HL-60 (cell line): ENCODE data around the gene DBR1.

Experiments used
- GABPA ChIP-seq: IDR thresholded peaks from 2 replicates; pipeline ENCODE4 v1.6.1; 2012; ENCODE audit warnings: low read depth
- POLR2AphosphoS5 ChIP-seq: IDR thresholded peaks from 2 replicates; pipeline ENCODE4 v1.6.1; 2012; ENCODE audit warnings: low read depth
- SPI1 ChIP-seq: IDR thresholded peaks from 2 replicates; pipeline ENCODE4 v1.6.1; 2012; ENCODE audit warnings: low read depth, mild to moderate bottlenecking, borderline replicate concordance
- TF ChIP-seq, protein P1 (sequence below): IDR thresholded peaks from one replicate; pipeline ENCODE4 v1.5.1; 2011; ENCODE audit warnings: low read length, control low read depth, inconsistent platforms; ENCODE audit not compliant: insufficient read depth
- TF ChIP-seq, protein P2 (sequence below): IDR thresholded peaks from 2 replicates; pipeline ENCODE4 v1.6.1; 2012; ENCODE audit warnings: low read depth; ENCODE audit not compliant: insufficient replicate concordance

DNA sequence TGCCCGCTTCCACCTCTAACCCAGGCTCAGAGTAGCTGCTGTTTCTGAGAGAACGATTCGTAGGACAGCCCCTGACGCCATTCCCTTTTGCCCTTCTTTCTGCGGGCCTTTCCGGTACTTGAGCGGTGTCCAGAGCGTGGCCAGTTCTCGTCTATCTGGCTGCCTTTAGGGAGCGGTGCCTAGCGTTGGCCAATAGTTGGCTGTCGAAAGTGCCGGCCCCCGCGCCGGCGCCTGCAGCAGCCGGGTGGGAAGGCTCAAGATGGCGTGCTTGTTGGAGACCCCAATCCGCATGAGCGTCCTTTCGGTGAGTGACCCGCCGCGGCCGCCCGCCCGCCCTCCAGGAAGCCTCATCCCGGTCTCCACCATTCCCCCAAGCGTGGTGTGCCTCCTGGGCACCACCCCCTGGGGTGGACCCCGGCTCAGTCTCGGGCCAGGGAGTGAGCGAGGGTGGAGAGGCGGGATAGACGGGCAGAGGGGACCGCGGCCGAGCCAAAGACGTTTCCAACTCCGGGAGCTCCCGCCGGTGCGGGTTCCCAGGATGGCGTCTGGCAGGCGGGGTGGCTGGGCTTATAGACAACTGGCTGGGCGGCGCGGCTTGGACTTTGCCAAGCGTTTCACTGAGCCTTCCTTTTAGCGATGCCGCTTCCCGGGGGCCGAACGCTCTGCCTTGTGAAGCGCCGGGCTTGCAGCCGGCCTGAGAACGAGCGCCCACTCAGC is 12.7 kb upstream of the DBR1 start, which contains the start of gene ARMC8:
- TF ChIP-seq, protein P1, sequence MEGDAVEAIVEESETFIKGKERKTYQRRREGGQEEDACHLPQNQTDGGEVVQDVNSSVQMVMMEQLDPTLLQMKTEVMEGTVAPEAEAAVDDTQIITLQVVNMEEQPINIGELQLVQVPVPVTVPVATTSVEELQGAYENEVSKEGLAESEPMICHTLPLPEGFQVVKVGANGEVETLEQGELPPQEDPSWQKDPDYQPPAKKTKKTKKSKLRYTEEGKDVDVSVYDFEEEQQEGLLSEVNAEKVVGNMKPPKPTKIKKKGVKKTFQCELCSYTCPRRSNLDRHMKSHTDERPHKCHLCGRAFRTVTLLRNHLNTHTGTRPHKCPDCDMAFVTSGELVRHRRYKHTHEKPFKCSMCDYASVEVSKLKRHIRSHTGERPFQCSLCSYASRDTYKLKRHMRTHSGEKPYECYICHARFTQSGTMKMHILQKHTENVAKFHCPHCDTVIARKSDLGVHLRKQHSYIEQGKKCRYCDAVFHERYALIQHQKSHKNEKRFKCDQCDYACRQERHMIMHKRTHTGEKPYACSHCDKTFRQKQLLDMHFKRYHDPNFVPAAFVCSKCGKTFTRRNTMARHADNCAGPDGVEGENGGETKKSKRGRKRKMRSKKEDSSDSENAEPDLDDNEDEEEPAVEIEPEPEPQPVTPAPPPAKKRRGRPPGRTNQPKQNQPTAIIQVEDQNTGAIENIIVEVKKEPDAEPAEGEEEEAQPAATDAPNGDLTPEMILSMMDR = no peak
- TF ChIP-seq GABPA (no peak), SPI1 (no peak), POLR2AphosphoS5 (peak; percentile 61; the same call in 1 of the 2 replicates)
- TF ChIP-seq, protein P2, sequence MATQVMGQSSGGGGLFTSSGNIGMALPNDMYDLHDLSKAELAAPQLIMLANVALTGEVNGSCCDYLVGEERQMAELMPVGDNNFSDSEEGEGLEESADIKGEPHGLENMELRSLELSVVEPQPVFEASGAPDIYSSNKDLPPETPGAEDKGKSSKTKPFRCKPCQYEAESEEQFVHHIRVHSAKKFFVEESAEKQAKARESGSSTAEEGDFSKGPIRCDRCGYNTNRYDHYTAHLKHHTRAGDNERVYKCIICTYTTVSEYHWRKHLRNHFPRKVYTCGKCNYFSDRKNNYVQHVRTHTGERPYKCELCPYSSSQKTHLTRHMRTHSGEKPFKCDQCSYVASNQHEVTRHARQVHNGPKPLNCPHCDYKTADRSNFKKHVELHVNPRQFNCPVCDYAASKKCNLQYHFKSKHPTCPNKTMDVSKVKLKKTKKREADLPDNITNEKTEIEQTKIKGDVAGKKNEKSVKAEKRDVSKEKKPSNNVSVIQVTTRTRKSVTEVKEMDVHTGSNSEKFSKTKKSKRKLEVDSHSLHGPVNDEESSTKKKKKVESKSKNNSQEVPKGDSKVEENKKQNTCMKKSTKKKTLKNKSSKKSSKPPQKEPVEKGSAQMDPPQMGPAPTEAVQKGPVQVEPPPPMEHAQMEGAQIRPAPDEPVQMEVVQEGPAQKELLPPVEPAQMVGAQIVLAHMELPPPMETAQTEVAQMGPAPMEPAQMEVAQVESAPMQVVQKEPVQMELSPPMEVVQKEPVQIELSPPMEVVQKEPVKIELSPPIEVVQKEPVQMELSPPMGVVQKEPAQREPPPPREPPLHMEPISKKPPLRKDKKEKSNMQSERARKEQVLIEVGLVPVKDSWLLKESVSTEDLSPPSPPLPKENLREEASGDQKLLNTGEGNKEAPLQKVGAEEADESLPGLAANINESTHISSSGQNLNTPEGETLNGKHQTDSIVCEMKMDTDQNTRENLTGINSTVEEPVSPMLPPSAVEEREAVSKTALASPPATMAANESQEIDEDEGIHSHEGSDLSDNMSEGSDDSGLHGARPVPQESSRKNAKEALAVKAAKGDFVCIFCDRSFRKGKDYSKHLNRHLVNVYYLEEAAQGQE = peak; percentile 58
